ENCODE data around the gene VAV2.

GRCh38 chr9:133778336-133779013 is 213.6 kb downstream of the VAV2 start:
- TF ChIP-seq POU6F1 (CRISPR knock-in tag; IDR thresholded peaks at IDR 0.05; ENCODE audit: borderline replicate concordance, low read depth) (no peak), TCF4 (CRISPR knock-in tag; IDR thresholded peaks at IDR 0.05; ENCODE audit: borderline replicate concordance) (no peak), CSRNP3 (CRISPR knock-in tag; IDR thresholded peaks at IDR 0.05) (no peak), ZNF565 (CRISPR knock-in tag; conservative IDR thresholded peaks at IDR 0.05; ENCODE audit: low read depth) (no peak), ARNTL (CRISPR knock-in tag; IDR thresholded peaks at IDR 0.05; ENCODE audit: borderline replicate concordance, low read depth) (no peak), CREB5 (CRISPR knock-in tag; IDR thresholded peaks at IDR 0.05; ENCODE audit: low read depth) (no peak), RARB (CRISPR knock-in tag; IDR thresholded peaks at IDR 0.05) (no peak), PATZ1 (CRISPR knock-in tag; IDR thresholded peaks at IDR 0.05; ENCODE audit: borderline replicate concordance) (no peak), PPARA (CRISPR knock-in tag; IDR thresholded peaks at IDR 0.05; ENCODE audit: borderline replicate concordance) (no peak), ZFP3 (CRISPR knock-in tag; IDR thresholded peaks at IDR 0.05) (no peak), CSDC2 (CRISPR knock-in tag; IDR thresholded peaks at IDR 0.05) (no peak), ZNF8 (CRISPR knock-in tag; IDR thresholded peaks at IDR 0.05) (no peak), ZNF70 (CRISPR knock-in tag; IDR thresholded peaks at IDR 0.05) (no peak)
